Esophagus squamous epithelium (tissue), 5 donors: Measurements from ENCODE around the gene BMPR2. TPM values are rescaled to one million over a fixed set of nuclear protein-coding genes. Genes with fewer than 3 reads are reported as not detected.
"Not testable (repeated sequence)": the region's sequence is repeated elsewhere in the genome, so short reads cannot be mapped to it uniquely, and the experiment has no call there.

Source experiments
- DNase-seq: peaks from one replicate; lab custom pipeline; 2025; lab: John Stamatoyannopoulos, UW
- H3K27ac ChIP-seq, 4 donors: fragments of 200-600 bp; sonication (generic); one replicate each; pipeline ENCODE4 v1.5.1; 2016 to 2019; ENCODE audit warnings: mild to moderate bottlenecking in 1 of 4
- H3K27me3 ChIP-seq, 4 donors: fragments of 200-600 bp; sonication (generic); 1 replicate in 3 of 4; 2 replicates in 1 of 4; pipeline versions ENCODE4 v1.5.1 to v1.6.0; 2017 to 2021; ENCODE audit warnings: antibody characterized with exemption in 1 of 4
- H3K36me3 ChIP-seq, 3 donors: fragments of 200-600 bp; sonication (generic); one replicate each; pipeline ENCODE4 v1.5.1; 2016 to 2019
- H3K4me1 ChIP-seq, 3 donors: fragments of 200-600 bp; sonication (generic); one replicate each; pipeline ENCODE4 v1.5.1; 2017 to 2019
- H3K4me3 ChIP-seq, 4 donors: fragments of 200-600 bp; sonication (generic); 1 replicate in 3 of 4; 2 replicates in 1 of 4; pipeline ENCODE4 v1.5.1; 2016 to 2019; ENCODE audit warnings: mild to moderate bottlenecking in 2 of 4, moderate library complexity in 1 of 4
- H3K9me3 ChIP-seq, 3 donors: fragments of 200-600 bp; sonication (generic); one replicate each; pipeline ENCODE4 v1.5.1; 2016 to 2019
- POLR2A ChIP-seq, 4 donors: fragments of 450-650 bp; IDR thresholded peaks; one replicate each; pipeline ENCODE4 v1.6.1; 2017; ENCODE audit warnings: antibody characterized with exemption in 4 of 4, mild to moderate bottlenecking in 4 of 4, moderate library complexity in 3 of 4
- WGBS, 2 donors: methylation state at CpG; one replicate each; pipeline ENCODE4 v1.1.5; 2018; 5-methylcytosine and 5-hydroxymethylcytosine counted together
- intact Hi-C: fragments of 100-400 bp; cut with DNase I; formaldehyde crosslinking; loops from one replicate; pipeline ENCODE4 v1.15.0; 2022
- total RNA-seq, 4 donors: library from RNA; depleted of rRNA; stranded (reverse); fragments of >200 nt; gene quantifications; one replicate each; pipeline ENCODE4 v1.1.0, GENCODE V29; 2016
- TF ChIP-seq, protein P1 (sequence below), 6 experiments: fragments of 450-650 bp in 4 of 6; fragments of 200-600 bp in 2 of 6; sonication (generic) in 2 of 6; IDR thresholded peaks; one replicate each; pipeline ENCODE4 v1.5.1; 2016 to 2019; ENCODE audit warnings: antibody characterized with exemption in 6 of 6, mild to moderate bottlenecking in 4 of 6, moderate library complexity in 4 of 6
- donor health status: DM: yes; HTN: yes; CAD: no.

Gene BMPR2
- total RNA-seq, 4 donors from 2014 or later = 17.9 to 37.0 (median 22.3) TPM

GRCh38 chr2:202577250-202578183, 201.4 kb downstream of the BMPR2 start:
- Histone ChIP-seq H3K27ac (no peak overlapping the region), H3K9me3 (no peaks in the 10 kb centered on the region), H3K4me1 (peaks cover 0 to 4% (median 0%) of the 10 kb centered on the region in 3 donors), H3K36me3 (no peaks in the 10 kb centered on the region), H3K27me3 (no peaks in the 10 kb centered on the region), H3K4me3 (no peak overlapping the region)
- TF ChIP-seq POLR2A (IDR thresholded peaks at IDR 0.05) = no peak
- TF ChIP-seq, protein P1, sequence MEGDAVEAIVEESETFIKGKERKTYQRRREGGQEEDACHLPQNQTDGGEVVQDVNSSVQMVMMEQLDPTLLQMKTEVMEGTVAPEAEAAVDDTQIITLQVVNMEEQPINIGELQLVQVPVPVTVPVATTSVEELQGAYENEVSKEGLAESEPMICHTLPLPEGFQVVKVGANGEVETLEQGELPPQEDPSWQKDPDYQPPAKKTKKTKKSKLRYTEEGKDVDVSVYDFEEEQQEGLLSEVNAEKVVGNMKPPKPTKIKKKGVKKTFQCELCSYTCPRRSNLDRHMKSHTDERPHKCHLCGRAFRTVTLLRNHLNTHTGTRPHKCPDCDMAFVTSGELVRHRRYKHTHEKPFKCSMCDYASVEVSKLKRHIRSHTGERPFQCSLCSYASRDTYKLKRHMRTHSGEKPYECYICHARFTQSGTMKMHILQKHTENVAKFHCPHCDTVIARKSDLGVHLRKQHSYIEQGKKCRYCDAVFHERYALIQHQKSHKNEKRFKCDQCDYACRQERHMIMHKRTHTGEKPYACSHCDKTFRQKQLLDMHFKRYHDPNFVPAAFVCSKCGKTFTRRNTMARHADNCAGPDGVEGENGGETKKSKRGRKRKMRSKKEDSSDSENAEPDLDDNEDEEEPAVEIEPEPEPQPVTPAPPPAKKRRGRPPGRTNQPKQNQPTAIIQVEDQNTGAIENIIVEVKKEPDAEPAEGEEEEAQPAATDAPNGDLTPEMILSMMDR (IDR thresholded peaks at IDR 0.05) = no peak
- no peak for DNase-seq
- intact Hi-C loops = no loop called here
- 44 to 62% methylated on average over 5 to 10 of the region's 10 CpGs for WGBS, 2 donors

- H3K27me3 ChIP-seq, intact Hi-C loops, H3K4me1 ChIP-seq, DNase-seq, H3K4me3 ChIP-seq, H3K27ac ChIP-seq, H3K36me3 ChIP-seq: not testable (repeated sequence)
- H3K9me3 ChIP-seq = peaks cover 0 to 12% (median 6%) of the 10 kb centered on the region in 3 donors
- WGBS, 2 donors = 82 to 84% methylated on average over 7 of the region's 7 CpGs
Observed at GRCh38 chr2:202582846-202583245, 206.7 kb downstream of the BMPR2 start.

DNA sequence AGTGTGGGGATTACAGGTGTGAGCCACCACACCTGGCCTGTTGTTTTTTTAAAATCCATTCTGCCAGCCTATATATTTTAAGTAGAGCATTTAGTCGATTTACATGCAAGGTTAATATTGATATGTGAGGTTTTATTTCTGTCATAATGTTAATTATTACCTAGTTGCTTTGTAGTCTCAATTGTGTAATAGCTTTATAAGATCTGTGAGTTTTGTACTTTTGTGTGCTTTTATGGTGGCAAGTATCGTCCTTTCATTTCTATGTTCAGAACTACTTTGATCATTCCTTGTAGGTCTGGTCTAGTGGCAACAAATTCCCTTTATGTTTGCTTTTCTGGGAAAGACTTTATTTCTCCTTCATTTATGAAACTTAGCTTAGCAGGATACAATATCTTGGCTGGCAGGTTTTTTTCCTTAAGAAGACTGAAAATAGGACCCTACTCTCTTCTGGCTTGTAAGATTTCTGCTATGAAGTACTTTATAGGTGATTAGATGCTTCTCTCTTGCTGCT, 207.6 kb downstream of the BMPR2 start:
- DNase-seq = no peak
- no peaks in the 10 kb centered on the region for H3K36me3 ChIP-seq
- H3K4me3 ChIP-seq = no peak overlapping the region
- H3K27ac ChIP-seq = no peak overlapping the region
- no peak for TF ChIP-seq POLR2A (IDR thresholded peaks at IDR 0.05)
- TF ChIP-seq, protein P1 (IDR thresholded peaks at IDR 0.05) = no peak
- intact Hi-C loops = no loop called here
- no peaks in the 10 kb centered on the region for H3K27me3 ChIP-seq
- peaks cover 0 to 12% (median 6%) of the 10 kb centered on the region in 3 donors for H3K9me3 ChIP-seq
- peaks cover 5 to 7% (median 6%) of the 10 kb centered on the region in 3 donors for H3K4me1 ChIP-seq
- WGBS, 2 donors = 80 to 85% methylated on average over 2 of the region's 2 CpGs

DNA sequence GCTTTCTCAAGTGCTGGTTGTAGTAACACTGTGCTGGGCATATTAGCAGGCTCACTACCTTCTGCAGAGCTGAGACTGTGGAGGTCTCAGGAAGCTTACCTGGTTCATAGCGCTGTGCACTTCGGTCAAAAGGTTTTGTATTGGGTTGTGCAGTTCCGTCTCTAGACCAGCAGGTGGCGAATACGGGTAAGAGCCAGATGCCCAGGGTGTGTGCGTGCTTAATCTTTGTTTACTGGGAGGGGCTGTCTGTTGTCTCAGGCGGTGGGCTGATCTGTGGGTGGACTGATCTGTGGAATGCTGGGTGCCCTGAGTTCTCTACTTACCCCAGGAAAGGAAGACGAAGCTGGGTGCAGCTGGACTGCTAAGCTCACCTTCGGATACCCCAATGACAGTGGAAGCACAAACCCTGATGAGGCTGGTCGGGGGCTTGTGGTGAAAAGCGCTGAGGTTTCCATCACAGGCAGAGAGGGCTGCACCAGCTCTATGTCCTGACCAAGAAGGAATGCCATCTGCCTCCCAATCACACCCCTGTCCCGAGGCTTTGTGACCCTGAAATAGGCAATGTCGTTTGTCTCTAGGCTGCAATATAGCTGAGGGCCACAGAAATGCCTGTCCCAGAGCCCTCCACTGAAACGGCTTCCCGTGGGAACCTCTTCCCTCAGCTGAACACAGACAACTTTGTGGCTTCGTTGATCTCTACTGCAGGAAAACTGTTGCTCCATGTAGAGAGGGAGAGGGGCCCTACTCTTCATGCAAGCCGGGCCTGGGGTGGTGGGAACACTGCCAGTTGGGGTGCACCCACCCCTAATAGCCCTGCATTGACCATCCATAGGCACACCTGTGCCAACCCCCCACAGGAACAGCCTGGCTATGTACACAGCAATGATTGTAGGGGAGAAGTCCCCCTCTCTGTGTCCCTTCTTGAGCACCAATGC, 212.8 kb downstream of the BMPR2 start:
- peak; percentile 3 for DNase-seq
- Histone ChIP-seq H3K27ac (no peak overlapping the region), H3K4me3 (peak overlapping the region in 1 of 4 donors; percentile 48), H3K4me1 (peaks cover 8 to 12% (median 10%) of the 10 kb centered on the region in 3 donors), H3K36me3 (no peaks in the 10 kb centered on the region), H3K27me3 (no peaks in the 10 kb centered on the region), H3K9me3 (peaks cover 0 to 6% (median 5%) of the 10 kb centered on the region in 3 donors)
- intact Hi-C loops = no loop called here
- 17 to 50% methylated on average over 6 to 7 of the region's 17 CpGs for WGBS, 2 donors
- TF ChIP-seq POLR2A (IDR thresholded peaks at IDR 0.05) = no peak
- TF ChIP-seq, protein P1 (IDR thresholded peaks at IDR 0.05) = peak; percentile 88 to 98 (median 95)

DNA sequence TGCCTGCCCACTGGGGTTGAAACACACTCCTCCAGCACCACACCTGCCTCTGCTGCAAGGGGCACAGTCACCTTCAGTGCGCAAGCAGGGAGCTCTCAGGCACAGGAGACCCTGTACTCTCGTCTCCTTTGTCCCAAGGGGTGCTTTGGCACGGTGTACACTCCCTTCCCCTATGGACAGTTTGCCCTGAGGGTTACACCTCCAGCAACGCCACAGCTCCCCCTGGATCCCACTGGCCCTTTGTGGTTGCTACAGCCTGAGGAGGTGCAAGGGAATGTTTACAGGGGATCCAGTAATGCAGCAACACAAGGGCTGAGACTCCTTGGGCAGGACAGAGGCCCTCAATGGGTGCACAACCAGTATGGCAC, 213.4 kb downstream of the BMPR2 start:
- no peak overlapping the region for H3K27ac ChIP-seq
- intact Hi-C loops = no loop called here
- H3K27me3 ChIP-seq = no peaks in the 10 kb centered on the region
- no peak overlapping the region for H3K4me3 ChIP-seq
- no peaks in the 10 kb centered on the region for H3K9me3 ChIP-seq
- DNase-seq = no peak
- WGBS, 2 donors = 93 to 100% methylated on average over 3 to 4 of the region's 4 CpGs
- peaks cover 8 to 16% (median 10%) of the 10 kb centered on the region in 3 donors for H3K4me1 ChIP-seq
- TF ChIP-seq, protein P1 (IDR thresholded peaks at IDR 0.05) = no peak
- TF ChIP-seq POLR2A (IDR thresholded peaks at IDR 0.05) = no peak
- H3K36me3 ChIP-seq = no peaks in the 10 kb centered on the region
